Panc1 (cell line): ENCODE data around the gene GAL3ST3.

Experiments used
- POLR2AphosphoS5 ChIP-seq: IDR thresholded peaks from 2 replicates; pipeline ENCODE4 v1.6.1; 2012; ENCODE audit warnings: mild to moderate bottlenecking, low read depth, low read length, moderate library complexity
- TF ChIP-seq, protein P1 (sequence below): fragments of 450-650 bp; IDR thresholded peaks from 2 replicates; pipeline ENCODE4 v1.5.1; 2017; ENCODE audit warnings: mild to moderate bottlenecking

GRCh38 chr11:66047541-66048365 is 1.2 kb downstream of the GAL3ST3 start:
- no peak for TF ChIP-seq POLR2AphosphoS5
- TF ChIP-seq, protein P1, sequence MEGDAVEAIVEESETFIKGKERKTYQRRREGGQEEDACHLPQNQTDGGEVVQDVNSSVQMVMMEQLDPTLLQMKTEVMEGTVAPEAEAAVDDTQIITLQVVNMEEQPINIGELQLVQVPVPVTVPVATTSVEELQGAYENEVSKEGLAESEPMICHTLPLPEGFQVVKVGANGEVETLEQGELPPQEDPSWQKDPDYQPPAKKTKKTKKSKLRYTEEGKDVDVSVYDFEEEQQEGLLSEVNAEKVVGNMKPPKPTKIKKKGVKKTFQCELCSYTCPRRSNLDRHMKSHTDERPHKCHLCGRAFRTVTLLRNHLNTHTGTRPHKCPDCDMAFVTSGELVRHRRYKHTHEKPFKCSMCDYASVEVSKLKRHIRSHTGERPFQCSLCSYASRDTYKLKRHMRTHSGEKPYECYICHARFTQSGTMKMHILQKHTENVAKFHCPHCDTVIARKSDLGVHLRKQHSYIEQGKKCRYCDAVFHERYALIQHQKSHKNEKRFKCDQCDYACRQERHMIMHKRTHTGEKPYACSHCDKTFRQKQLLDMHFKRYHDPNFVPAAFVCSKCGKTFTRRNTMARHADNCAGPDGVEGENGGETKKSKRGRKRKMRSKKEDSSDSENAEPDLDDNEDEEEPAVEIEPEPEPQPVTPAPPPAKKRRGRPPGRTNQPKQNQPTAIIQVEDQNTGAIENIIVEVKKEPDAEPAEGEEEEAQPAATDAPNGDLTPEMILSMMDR, result no peak
